Measurements from ENCODE around the gene POU2AF2.
"Not testable (repeated sequence)": the region's sequence is repeated elsewhere in the genome, so short reads cannot be mapped to it uniquely, and the experiment has no call there.

The POU2AF2 gene

GRCh38 chr11:111260811-111261210, 15.3 kb downstream of the POU2AF2 start:
- no peak for DNase-seq

GRCh38 chr11:111264646-111265045, 19.1 kb downstream of the POU2AF2 start:
- no peak for DNase-seq

GRCh38 chr11:111265421-111265820, 19.9 kb downstream of the POU2AF2 start:
- DNase-seq, result no peak

DNA sequence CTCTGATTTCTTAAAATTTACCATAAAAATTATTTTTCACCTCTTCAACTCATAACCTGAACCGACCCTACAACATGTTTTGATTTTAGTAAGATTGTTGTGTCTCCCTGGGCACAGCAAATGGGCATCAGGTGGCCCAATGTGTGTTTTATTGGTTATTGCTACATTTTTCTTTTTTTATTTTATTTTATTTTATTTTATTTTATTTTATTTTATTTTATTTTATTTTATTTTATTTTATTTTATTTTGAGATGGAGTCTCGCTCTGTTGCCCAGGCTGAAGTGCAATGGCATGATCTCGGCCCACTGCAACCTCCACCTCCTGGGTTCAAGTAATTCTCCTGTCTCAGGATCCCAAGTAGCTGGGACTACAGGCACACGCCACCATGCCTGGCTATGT, 22.8 kb downstream of the POU2AF2 start:
- not testable (repeated sequence) for DNase-seq

GRCh38 chr11:111269146-111269868, 23.8 kb downstream of the POU2AF2 start:
- no peak for DNase-seq

- DNase-seq, result no peak
Observed at GRCh38 chr11:111272420-111272819, 26.9 kb downstream of the POU2AF2 start.

DNA sequence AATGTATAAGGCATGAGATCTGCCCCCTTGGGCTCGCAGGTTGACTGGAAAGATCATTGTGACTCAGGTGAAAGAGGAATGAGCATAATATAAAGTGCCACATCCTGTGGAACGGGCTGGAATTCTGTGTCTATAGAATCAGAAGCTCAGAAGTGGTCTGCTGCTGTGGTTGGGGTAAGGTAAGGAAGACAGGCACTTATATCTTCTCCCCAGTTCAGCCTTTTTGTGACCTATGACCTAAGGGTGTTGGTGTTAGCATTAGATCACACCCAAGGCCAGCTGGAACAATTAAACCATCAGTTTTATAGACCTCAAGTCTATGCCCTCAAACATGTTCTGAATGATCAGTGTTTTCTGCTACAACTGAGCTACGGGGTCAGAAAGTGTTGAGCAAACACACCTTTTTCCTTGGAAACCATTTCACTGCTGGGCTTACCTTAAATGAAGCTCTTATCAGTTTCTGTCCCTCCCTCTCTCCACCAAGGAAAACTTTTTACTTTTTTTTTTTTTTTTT, 37.1 kb downstream of the POU2AF2 start:
- no peak for DNase-seq

- DNase-seq, result no peak
Observed at GRCh38 chr11:111283945-111284481, 38.5 kb downstream of the POU2AF2 start.

- DNase-seq, result no peak
Observed at GRCh38 chr11:111285189-111286091, 39.9 kb downstream of the POU2AF2 start.

GRCh38 chr11:111291764-111292163, 46.2 kb downstream of the POU2AF2 start:
- DNase-seq, result no peak

- DNase-seq, result not testable (repeated sequence)
Observed at GRCh38 chr11:111292408-111292807, 46.9 kb downstream of the POU2AF2 start.

- DNase-seq, result no peak
Observed at GRCh38 chr11:111296196-111296595, 50.7 kb downstream of the POU2AF2 start.

DNA sequence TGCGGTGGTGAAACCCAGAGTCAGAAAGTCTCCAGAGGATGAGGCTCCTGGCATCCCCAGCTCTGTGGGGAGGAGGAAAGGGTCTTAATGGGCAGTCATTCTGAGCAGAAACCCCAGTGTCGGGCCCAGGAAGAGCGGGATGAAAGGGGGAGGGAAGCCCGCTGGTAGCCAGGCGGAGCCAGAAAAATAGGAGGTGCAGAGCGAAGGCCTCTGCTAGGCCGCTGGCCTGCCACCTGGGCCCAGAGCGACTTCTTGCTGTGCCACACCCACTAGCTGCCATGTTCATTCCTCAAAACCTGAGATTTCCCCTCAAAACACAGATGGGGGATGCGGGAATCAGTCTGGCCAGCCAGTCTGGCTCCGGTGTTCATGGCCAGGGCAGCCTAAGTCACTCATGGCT, 52.2 kb downstream of the POU2AF2 start:
- no peak for DNase-seq

DNA sequence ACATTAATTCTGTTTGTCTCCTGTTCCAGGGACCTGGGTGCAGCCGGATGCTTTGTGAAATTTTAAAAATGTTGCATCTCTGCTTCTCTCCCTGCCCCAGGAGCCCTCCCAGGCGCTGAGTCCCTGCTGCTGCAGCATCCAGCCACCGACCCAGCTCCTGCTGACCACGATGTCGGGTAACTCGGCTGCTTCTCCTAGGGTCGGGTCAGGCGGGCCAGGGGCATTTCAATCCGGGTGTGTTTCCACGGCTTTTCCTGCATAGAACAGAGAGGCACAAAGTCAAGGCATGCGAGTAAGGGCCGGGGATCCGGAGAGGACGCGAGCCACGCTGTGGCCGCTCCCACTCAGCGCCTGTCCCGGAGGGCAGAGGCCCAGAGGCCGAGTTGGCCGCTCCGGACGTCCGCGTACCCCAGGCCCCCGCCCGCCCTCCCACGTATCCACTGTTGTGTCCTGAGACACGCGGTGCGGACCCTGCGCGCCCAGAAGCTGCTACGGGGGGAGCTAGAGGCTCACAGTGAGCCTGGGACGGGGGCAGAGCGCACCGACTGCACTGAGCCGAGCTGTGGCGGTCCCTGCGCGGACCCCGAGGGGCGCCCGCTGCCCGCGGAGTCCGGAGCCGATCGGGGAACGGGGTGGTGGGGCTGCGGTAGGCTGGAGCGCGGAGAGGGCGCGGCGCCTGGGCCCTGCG, 53.0 kb downstream of the POU2AF2 start, which contains the start of gene POU2AF3:
POU2AF3 (plus strand) TSS at position 134 of the 688 bp plus-strand sequence; CDS start at position 170, 36 bp downstream.
- DNase-seq, result no peak

DNA sequence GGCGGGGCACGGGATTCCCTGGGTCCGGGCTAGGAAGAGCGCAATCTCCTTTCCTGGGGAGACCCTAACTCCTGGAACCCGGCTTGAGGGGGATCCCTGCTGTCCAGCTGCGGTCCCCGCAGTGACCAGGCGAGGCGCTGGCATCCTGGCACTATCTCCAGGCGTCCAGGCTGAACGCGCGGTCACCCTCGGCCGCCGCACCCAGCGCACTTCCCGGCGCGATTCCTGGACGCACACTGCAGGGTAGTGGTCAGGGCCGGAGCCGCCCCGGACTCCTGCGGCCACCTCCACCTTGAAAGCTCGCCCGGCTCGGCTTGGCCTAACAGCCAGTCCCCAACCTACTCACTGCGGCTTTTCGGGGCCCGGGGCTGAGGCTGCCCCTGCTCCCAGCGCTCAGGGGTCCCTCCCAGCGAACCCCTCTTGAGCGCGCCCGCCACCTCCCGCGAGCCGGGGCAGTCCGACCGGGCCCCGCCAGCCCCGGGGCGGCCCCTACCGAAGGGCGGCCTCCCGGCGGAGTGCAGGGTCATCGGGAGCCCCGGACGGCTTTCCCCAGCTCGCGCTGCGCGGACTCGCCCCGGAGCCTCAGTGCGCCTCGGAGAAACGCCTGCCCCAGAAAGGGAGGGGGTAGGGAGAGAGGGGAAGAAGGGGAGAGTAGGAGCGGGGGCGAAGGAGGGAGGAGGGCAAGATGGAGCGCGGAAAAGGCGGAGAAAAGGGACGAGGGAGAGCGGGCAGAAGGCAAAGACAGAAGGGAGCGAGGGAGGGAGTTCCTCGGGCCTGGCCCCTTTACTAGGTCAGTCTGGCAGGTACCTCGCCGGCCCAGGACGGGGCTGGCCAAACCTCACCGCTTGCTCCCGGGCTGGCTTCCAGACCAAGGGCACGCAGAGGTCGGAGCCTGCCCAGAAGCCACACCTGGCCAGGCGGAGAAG, 53.8 kb downstream of the POU2AF2 start:
- DNase-seq, result no peak

DNA sequence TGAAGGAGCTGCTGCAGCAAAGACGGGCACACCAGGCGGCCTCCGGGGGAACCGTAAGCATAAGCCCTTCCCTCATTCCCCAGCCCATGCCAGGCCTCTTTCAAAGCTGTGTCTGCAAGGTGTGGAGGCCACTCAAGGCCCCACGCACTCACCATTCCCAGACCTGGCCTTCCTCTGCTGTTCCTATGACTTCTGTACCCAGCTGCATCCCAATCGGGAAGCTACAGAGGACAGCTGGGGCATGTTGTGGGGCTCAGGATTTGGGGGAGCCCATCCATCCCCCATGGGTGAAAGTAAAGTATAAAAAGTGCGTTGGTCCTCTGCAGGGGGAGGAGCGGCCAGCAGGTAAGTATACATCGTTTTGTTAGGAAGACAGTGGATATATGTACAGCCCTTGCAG, 55.0 kb downstream of the POU2AF2 start:
- no peak for DNase-seq

GRCh38 chr11:111301004-111301841, 55.7 kb downstream of the POU2AF2 start:
- no peak for DNase-seq

- DNase-seq, result no peak
Observed at GRCh38 chr11:111301842-111302118, 56.3 kb downstream of the POU2AF2 start.

- DNase-seq, result no peak
Observed at GRCh38 chr11:111302298-111302697, 56.8 kb downstream of the POU2AF2 start.

- DNase-seq, result no peak
Observed at GRCh38 chr11:111303461-111303860, 57.9 kb downstream of the POU2AF2 start.

All from hematopoietic multipotent progenitor cell treated with erythropoietin and hydrocortisone succinate and interleukin-3 and kit ligand, for 8 days (in vitro differentiated cells).